Mesothelial cell of epicardium (in vitro differentiated cells): ENCODE data around the gene CLTCL1. TPM values are rescaled to one million over a fixed set of nuclear protein-coding genes. Genes with fewer than 3 reads are reported as not detected.

Experiments used
- DNase-seq, 2 experiments: peaks; one replicate each; pipeline ENCODE4 v3.0.0; 2021; ENCODE audit warnings: low spot score in 2 of 2; ENCODE audit not compliant: unreplicated experiment in 2 of 2
- H3K27ac Mint-ChIP-seq: 2 replicates; pipeline ENCODE4 v1.8.0; 2021; ENCODE audit warnings: mixed read lengths
- H3K27me3 Mint-ChIP-seq: 2 replicates; pipeline ENCODE4 v1.8.0; 2021; ENCODE audit warnings: low read depth, mixed read lengths
- H3K36me3 Mint-ChIP-seq: 2 replicates; pipeline ENCODE4 v1.8.0; 2021; ENCODE audit warnings: mixed read lengths
- H3K4me1 Mint-ChIP-seq: 2 replicates; pipeline ENCODE4 v1.8.0; 2021; ENCODE audit warnings: mixed read lengths
- H3K4me3 Mint-ChIP-seq: 2 replicates; pipeline ENCODE4 v1.8.0; 2021; ENCODE audit warnings: mild to moderate bottlenecking, moderate library complexity, mixed read lengths
- H3K9me3 Mint-ChIP-seq: 2 replicates; pipeline ENCODE4 v1.8.0; 2021; ENCODE audit warnings: mixed read lengths
- CTCF ChIP-seq: fragments of 200-600 bp; sonication (generic); IDR thresholded peaks from one replicate; pipeline ENCODE4 v1.5.0; 2021; ENCODE audit warnings: antibody characterized with exemption; ENCODE audit not compliant: unreplicated experiment
- total RNA-seq: library from RNA; stranded (reverse); gene quantifications from 3 replicates; pipeline ENCODE4 v1.2.1, GENCODE V29; 2021

The CLTCL1 gene
- total RNA-seq, 1 donor from 2014 or later, result 5.9 TPM

GRCh38 chr22:19174106-19175025 is 117.2 kb downstream of the CLTCL1 start:
- Mint-ChIP-seq H3K36me3 (no peaks in the 10 kb centered on the region), H3K4me3 (peak overlapping the region; percentile 36), H3K4me1 (peaks cover 38% of the 10 kb centered on the region), H3K27me3 (peaks cover 19% of the 10 kb centered on the region), H3K9me3 (no peaks in the 10 kb centered on the region), H3K27ac (peak overlapping the region; percentile 34)
- peak in 1 of 2 experiments; percentile 10 for DNase-seq
- TF ChIP-seq CTCF, result no peak

GRCh38 chr22:19173047-19174035 is 118.2 kb downstream of the CLTCL1 start:
- Mint-ChIP-seq H3K4me1 (peaks cover 40% of the 10 kb centered on the region), H3K4me3 (peak overlapping the region; percentile 94), H3K9me3 (no peaks in the 10 kb centered on the region), H3K27me3 (peaks cover 29% of the 10 kb centered on the region), H3K27ac (peak overlapping the region; percentile 97), H3K36me3 (no peaks in the 10 kb centered on the region)
- peak in 1 of 2 experiments; percentile 10 for DNase-seq
- TF ChIP-seq CTCF, result no peak

- Mint-ChIP-seq H3K36me3 (no peaks in the 10 kb centered on the region), H3K9me3 (no peaks in the 10 kb centered on the region), H3K4me1 (peaks cover 38% of the 10 kb centered on the region), H3K4me3 (peak overlapping the region; percentile 94), H3K27me3 (peaks cover 38% of the 10 kb centered on the region), H3K27ac (peak overlapping the region; percentile 97)
- TF ChIP-seq CTCF, result no peak
- no peak for DNase-seq
Observed at GRCh38 chr22:19172213-19173046, 119.1 kb downstream of the CLTCL1 start.

GRCh38 chr22:19169947-19170318 is 121.6 kb downstream of the CLTCL1 start:
- peak in 1 of 2 experiments; percentile 10 for DNase-seq
- peak overlapping the region; percentile 94 for H3K4me3 Mint-ChIP-seq
- no peak overlapping the region for H3K27ac Mint-ChIP-seq
- H3K9me3 Mint-ChIP-seq, result no peaks in the 10 kb centered on the region
- TF ChIP-seq CTCF, result no peak
- H3K4me1 Mint-ChIP-seq, result peaks cover 31% of the 10 kb centered on the region
- H3K36me3 Mint-ChIP-seq, result no peaks in the 10 kb centered on the region
- peaks cover 54% of the 10 kb centered on the region for H3K27me3 Mint-ChIP-seq
